NCI-H146 (cell line): Measurements from ENCODE around the gene DUSP11.
"Not testable (repeated sequence)": the region's sequence is repeated elsewhere in the genome, so short reads cannot be mapped to it uniquely, and the experiment has no call there.

Experiments
- DNase-seq: peaks from one replicate; lab custom pipeline; 2025; lab: John Stamatoyannopoulos, UW

Gene DUSP11

GRCh38 chr2:73772819-73773218 lies 7.1 kb downstream of the DUSP11 start:
- no peak for DNase-seq

GRCh38 chr2:73770725-73771124 lies 9.2 kb downstream of the DUSP11 start:
- DNase-seq = no peak

GRCh38 chr2:73766994-73767393 lies 12.9 kb downstream of the DUSP11 start:
- DNase-seq = no peak

DNA sequence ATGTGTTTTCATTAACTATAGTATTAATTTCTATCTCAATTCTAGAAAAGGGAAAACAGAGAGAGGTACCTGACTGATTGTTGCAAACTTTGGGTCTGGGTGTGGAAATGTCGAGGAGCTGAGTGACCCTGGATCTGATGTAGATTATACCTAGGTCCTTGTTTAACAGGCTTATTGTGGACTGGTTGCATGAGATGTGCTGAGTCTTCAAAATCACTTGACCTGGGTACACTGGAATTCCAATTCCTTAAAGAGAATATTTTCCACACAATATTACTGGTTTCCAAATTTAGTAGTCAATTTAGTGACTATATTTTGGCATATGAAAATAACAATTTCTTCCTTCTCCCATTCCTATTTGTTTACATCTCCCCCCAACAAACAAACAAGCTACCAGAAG lies 13.6 kb downstream of the DUSP11 start:
- no peak for DNase-seq

DNA sequence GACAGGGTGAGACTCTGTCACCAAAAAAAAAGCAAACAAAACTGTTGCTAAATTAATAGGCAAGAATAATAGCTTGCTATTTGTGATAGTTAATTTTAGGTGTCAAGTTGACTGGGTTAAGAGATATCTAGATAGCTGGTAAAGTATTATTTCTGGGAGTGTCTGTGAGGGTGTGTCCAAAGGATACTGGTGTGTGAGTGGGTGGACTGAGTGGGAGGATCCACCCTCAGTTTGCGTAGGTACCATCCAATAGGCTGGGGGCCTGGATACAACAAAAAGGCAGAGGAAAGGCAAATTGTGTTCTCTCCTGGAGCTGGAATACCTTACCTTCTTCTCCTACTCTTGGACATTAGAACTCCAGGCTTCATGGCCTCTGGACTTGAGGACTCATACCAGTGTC lies 15.0 kb downstream of the DUSP11 start:
- no peak for DNase-seq

DNA sequence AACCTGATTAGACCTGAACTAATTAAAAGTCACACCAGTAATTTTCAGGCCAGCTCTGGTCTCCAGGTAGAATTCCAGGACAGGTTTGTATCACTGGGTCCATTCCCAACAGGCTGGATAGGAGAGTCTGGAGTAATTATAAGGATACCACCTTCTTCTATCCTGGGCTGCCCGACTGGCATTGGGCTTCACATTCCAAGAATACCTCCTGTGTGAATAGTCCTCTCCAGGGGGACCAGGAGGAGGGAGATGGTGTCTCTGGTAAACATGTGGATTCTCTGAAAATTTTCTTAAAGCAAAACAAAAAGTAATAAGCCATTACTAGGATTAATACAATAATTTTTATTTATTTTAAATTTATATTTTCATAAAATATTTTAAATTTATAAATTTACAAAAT lies 17.3 kb downstream of the DUSP11 start:
- DNase-seq = no peak

DNA sequence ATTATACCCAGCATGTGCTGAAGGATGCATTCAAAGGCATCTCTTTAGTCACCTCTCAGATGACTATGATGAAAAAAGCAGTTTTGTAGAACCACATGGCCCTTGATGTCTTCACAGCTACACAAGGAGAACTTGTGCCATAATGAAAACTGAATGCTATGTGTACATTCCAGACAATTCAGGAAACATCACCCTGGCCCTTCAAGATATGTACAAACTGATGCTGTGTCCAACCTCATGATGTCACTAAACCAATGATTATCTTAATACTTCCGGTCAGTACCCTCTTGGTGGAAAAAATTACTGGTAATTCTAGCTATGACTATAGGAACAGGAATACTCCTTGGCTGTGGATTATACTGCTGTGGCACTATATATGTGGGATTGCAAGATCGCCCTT lies 20.0 kb downstream of the DUSP11 start:
- no peak for DNase-seq

GRCh38 chr2:73759285-73759764 lies 20.6 kb downstream of the DUSP11 start:
- no peak for DNase-seq

DNA sequence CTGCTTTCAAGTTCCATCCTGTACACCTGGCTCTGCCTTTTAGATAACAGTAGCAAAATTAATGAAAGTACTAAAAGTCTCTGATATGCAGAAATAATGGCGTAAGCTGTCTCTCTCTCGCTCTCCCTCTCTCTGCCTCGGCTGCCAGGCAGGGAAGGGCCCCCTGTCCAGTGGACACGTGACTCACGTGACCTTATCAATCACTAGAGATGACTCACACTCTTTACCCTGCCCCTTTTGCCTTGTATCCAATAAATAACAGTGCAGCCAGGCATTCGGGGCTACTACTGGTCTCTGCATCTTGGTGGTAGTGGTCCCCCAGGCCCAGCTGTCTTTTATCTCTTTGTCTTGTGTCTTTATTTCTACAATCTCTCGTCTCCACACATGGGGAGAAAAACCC lies 25.6 kb downstream of the DUSP11 start:
- not testable (repeated sequence) for DNase-seq

DNA sequence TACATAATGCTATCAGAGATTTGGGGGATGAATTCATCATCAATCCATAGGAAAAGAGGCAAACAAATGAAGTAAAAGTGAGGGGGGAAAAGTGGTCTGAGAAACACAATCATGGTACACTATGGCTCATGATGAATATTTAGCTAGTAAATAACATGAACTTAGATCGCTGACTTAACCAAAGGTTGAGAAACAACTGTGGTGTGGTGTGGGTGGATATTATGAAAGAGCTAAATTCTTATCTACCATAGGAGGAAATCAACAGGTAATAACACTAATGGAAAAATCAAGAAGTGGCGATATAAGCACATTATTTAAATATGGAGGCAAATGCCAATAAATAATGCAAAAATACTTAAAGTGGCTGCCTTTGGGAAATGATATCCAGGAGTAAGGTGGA lies 30.6 kb downstream of the DUSP11 start:
- DNase-seq = no peak

GRCh38 chr2:73746877-73747208 lies 33.1 kb downstream of the DUSP11 start:
- no peak for DNase-seq

DNA sequence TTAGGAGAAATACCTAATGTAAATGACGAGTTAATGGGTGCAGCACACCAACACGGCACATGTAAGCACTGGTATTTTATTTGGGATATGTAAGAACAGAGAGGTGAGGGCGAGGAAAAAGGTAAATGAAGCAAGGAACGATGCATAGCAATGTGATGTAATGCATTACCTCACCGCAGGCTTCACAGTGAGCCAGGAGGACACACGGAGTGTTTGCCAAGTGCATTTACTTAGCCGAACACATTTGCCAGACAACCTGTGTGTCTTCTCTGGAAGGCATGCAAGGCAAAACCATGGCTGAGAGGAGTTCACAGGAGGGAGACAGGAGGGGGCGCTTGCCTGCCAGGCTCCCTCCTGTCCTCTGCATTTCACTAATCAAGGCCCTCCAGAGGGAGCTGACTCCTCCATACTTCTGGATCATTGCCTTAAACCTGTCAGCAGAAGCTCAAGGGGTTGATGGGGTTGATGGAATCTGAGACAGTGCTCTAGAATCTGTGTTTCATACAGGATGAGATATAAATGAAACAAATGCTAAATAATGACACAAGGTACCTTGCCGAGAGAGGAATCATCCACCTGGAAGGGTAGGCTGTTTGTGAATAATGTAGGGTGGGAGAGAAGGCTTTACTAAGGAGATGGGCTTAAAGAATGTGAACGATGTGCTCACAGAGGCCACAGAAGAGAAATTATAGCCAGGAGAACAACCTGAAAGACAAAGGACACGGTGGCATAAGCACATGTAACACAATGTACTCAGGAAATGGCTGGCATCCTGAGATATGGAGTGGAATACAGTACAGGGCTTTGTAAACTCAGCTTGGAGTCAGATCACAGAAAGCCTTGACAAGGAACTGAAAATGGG lies 33.7 kb downstream of the DUSP11 start:
- DNase-seq = no peak

DNA sequence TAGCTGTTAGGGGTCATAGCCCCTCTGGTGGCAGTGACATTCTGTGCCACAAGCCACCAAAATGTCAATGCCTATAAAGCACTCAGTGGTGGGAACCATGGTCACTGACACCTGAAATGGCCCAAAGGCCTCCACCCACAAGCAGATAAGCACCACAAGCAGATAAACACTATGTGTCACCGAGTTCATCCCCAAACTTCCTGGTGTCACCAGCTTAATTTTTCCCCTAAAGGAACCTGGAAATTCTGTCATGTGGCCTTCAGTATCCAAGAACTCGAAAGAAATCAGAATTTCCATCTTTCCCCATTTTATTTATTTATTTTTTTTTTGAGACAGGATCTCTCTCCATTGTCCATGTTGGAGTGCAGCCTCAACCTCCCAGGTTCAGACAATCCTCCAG lies 39.1 kb downstream of the DUSP11 start:
- DNase-seq = no peak

DNA sequence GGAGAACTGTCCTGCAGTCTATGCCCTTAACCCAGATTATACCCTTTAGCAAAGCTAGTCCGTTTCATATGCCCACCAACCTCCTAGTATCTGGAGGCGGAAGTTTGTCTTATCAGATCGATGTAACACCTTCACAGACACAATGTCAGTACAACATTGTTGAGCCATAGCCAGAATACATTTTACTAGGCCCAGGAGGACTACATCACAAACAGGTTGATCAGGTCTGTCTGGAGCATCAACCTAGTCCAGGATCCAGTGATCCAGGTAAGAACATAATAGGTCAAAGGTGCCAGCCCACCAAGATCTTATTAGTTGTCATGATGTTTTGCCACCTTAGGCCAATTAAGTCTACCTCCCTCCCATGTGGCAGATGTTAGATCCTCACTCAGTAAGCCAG lies 40.8 kb downstream of the DUSP11 start:
- DNase-seq = no peak

DNA sequence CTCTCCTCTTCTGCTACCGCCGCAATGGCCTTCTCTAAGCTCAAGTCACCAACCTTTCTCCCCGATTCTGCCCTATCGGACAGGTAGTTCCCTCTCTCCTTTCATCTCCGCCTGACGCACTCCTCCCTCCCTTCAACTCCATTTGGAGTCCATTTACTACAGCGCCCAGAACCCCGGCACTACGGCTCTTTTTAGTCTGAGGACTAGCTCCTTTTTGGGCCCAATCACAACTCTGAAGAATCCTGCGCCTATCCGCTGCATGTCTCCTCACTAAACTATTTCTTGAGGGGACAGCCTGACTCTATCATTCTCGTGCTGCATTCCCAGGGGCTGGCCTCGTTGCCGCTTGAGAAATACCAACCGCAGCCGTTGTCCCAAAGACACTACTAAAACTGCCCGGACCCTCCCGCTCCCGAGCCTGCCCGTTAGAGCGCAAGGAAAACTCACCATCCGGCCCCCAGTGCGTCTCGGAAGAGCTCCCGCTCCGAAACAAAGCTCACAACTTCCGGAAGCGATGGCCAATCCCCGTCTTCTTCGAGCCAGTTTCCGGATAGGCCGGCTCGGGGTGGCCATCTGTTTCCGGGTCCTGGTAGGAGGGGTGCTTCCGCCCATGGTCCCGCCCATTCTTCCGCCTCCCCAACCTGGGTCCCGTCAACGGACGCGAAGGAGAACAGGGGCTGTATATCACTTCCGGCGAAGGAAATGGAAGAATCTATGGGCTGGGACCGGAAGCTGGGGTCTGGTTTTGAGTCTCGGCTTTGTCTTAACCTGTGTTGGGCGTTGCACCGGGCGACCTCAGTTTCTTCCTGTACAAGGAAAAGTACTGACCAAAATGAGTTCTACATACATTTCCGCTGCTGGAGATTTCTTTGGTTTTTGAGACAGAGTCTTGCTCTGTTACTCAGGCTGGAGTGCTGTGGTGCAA lies 42.8 kb downstream of the DUSP11 start, which contains the start of gene TPRKB:
TPRKB (minus strand) TSS at position 491 of the 925 bp plus-strand sequence. CDS start 2,776 bp downstream, outside the sequence.
- DNase-seq = peak; percentile 97

DNA sequence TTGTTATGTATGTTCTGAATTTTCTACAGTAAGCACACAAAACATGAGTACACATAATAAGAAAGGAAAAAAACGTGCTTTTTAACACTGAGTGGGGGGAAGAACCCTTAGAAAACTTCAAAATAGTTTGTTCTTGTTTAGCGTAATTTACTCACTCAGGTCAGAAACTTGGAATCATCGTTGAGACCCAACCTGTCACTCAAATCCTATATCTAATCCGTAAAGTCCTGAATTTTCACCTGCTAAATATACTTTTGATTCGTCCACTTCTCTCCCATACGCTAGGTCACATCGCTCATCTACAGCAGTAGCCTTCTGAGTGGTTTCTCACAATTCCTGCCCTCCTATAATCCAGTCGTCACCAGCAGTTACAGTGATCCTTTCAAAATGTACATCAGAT lies 43.5 kb downstream of the DUSP11 start:
- no peak for DNase-seq

DNA sequence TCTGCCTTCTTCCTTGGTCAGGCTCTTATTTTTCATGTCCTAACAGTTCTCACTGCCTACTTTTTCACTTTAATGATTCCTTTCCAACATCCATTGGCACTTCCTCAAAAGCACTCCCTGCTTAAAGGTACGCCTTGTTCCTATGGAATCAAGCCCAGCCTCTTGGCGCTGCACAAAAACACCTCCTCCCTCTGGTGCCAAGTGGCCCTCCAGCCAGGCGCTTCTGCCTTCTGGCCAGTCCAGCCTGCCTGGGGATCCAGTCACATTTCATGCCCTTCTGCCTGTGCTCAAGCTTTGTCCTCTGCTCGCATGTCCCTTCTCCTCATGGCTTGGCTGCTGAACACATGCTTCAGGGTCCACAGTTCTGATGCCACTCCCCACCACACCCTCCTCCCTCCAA lies 49.1 kb downstream of the DUSP11 start:
- no peak for DNase-seq

- no peak for DNase-seq
Measured at GRCh38 chr2:73728711-73729110, 51.2 kb downstream of the DUSP11 start.

DNA sequence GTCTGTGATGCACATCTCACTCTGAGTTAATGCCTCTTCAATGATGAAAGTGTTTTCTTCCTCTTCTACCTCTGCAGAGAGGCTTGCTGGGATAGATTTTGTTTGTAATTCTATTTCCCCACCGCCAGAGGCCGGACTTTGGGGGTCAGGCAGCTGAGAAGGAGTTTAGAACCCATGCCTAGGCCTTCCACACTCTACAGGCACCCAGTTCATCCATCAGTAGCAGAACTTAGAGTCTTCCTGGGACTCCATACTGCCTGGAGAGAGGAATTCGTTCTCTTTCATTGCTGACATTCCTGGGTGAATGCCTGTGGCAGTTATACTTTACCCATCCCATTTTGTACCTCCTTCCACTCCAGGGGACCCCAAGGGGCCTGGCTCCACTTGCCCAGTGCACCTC lies 51.9 kb downstream of the DUSP11 start:
- no peak for DNase-seq

DNA sequence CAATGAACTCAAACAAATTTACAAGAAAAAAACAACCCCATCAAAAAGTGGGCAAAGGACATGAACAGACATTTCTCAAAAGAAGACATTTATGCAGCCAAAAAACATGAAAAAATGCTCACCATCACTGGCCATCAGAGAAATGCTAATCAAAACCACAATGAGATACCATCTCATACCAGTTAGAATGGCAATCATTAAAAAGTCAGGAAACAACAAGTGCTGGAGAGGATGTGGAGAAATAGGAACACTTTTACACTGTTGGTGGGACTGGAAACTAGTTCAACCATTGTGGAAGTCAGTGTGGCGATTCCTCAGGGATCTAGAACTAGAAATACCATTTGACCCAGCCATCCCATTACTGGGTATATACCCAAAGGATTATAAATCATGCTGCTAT lies 53.2 kb downstream of the DUSP11 start:
- not testable (repeated sequence) for DNase-seq

DNA sequence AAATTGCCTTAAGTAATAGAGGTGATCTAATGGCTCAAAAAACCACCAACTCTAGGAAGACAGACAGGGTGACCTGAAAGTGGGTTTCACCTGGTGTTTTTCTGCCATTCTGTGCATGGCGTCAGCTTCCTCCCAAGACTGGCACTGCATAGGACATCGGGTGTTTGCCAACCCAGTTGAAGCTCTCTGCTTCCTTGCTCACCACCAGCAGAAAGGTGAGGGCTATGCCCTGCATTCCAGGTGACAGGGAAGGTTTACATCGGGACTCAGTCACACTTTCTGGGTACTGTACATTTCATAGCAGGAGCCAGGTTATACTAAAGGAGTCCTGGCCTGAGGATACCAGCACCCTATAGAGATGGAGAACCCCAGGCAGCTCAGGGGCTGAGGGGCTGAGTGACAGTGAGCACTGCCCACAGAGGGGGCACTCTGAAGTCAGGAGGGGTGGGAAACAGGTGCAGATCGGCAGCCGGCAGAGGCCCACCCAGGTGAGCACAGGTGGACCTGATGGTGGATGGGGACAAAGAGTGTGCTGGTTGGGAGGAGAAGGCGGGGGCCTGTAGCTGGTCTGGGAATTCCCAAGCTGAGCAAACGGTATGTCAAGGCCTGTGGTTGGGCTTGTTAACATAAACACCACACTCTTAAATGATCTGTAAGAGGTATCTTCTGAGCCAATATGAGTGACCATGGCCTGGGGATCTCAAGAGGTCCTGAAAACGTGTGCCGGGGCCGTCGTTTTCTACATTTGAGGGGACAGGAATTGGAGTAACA lies 60.9 kb downstream of the DUSP11 start:
- DNase-seq = no peak

GRCh38 chr2:73718421-73718820 lies 61.5 kb downstream of the DUSP11 start:
- DNase-seq = no peak
